Ramos (cell line): ENCODE results near the gene DIO1.

ENCODE experiments used
- in situ Hi-C: fragments of 300-500 bp; cut with MboI; formaldehyde crosslinking; loops from one replicate; pipeline ENCODE4 v1.14.3; 2022; ENCODE audit warnings: low sequenced_read_pairs; ENCODE audit not compliant: unreplicated experiment

DIO1 gene

GRCh38 chr1:53957194-53957818, 63.3 kb downstream of the DIO1 start:
- in situ Hi-C loops = loop anchor here (25.0 kb wide), 1 partner anchor 470 kb away; no protein-coding TSS in a partner anchor

GRCh38 chr1:53959664-53960250, 65.8 kb downstream of the DIO1 start:
- in situ Hi-C loops = loop anchor here (5.0 to 25.0 kb wide), 2 partner anchors 107 to 472 kb away; no protein-coding TSS in a partner anchor
